ENCODE data around the gene BCR.

BCR gene

GRCh38 chr22:23232094-23232905 is 52.0 kb downstream of the BCR start:
- DNase-seq = no peak

GRCh38 chr22:23233084-23233531 is 52.8 kb downstream of the BCR start:
- no peak for DNase-seq

- no peak for DNase-seq
Observed at GRCh38 chr22:23233752-23234408, 53.6 kb downstream of the BCR start.

GRCh38 chr22:23234409-23235161 is 54.3 kb downstream of the BCR start:
- no peak for DNase-seq

GRCh38 chr22:23235425-23235824 is 55.1 kb downstream of the BCR start:
- DNase-seq = no peak

- no peak for DNase-seq
Observed at GRCh38 chr22:23236026-23236425, 55.7 kb downstream of the BCR start.

GRCh38 chr22:23236440-23237184 is 56.3 kb downstream of the BCR start:
- no peak for DNase-seq

GRCh38 chr22:23237201-23237798 is 57.0 kb downstream of the BCR start:
- no peak for DNase-seq

GRCh38 chr22:23237841-23238240 is 57.5 kb downstream of the BCR start:
- DNase-seq = no peak

- DNase-seq = no peak
Observed at GRCh38 chr22:23238707-23239106, 58.4 kb downstream of the BCR start.

- no peak for DNase-seq
Observed at GRCh38 chr22:23239429-23239828, 59.1 kb downstream of the BCR start.

GRCh38 chr22:23240639-23241389 is 60.5 kb downstream of the BCR start:
- DNase-seq = no peak

- DNase-seq = no peak
Observed at GRCh38 chr22:23241562-23242472, 61.5 kb downstream of the BCR start.

- no peak for DNase-seq
Observed at GRCh38 chr22:23242473-23243001, 62.2 kb downstream of the BCR start.

- no peak for DNase-seq
Observed at GRCh38 chr22:23243006-23243573, 62.8 kb downstream of the BCR start.

- no peak for DNase-seq
Observed at GRCh38 chr22:23243859-23244689, 63.8 kb downstream of the BCR start.

GRCh38 chr22:23244690-23245044 is 64.4 kb downstream of the BCR start:
- no peak for DNase-seq

- DNase-seq = no peak
Observed at GRCh38 chr22:23245045-23245798, 64.9 kb downstream of the BCR start.

Measured in activated CD4-positive, CD25-positive, alpha-beta regulatory T cell (primary cell).